PC-3 (cell line): ENCODE data around the gene EPHB3. TPM values are rescaled to one million over a fixed set of nuclear protein-coding genes. Genes with fewer than 3 reads are reported as not detected.

Experiments used
- ATAC-seq: fragments of 200-7000 bp; cut with Tn5 transposase; 2 replicates; pipeline ENCODE4 v1.9.1; 2020; ENCODE audit warnings: mild to moderate bottlenecking, moderate library complexity
- BruUV-seq: library from RNA; stranded (reverse); fragments of 400-500 nt; replicated peaks from 2 replicates; lab custom pipeline; 2021; lab: Mats Ljungman, UMichigan
- CTCF ChIA-PET: fragments of 300-600 bp; sonication (Branson Sonifier 250); formaldehyde crosslinking; loops from one replicate; lab custom pipeline; 2022; ENCODE audit warnings: antibody characterized with exemption; lab: Charles Lee
- POLR2A ChIA-PET: fragments of 300-600 bp; sonication (Branson Sonifier 250); formaldehyde crosslinking; loops from one replicate; lab custom pipeline; 2022; ENCODE audit warnings: antibody characterized with exemption; ENCODE audit not compliant: unreplicated experiment; lab: Charles Lee
- DNase-seq: peaks from one replicate; pipeline ENCODE4 v3.0.0-alpha.2; 2015
- H2AFZ ChIP-seq: fragments of 300-600 bp; sonication (generic); 2 replicates; pipeline ENCODE4 v1.6.0; 2016; ENCODE audit warnings: antibody characterized with exemption, low read length
- H3F3A ChIP-seq: fragments of 300-600 bp; sonication (generic); one replicate; pipeline ENCODE4 v1.6.0; 2017; ENCODE audit warnings: antibody characterized with exemption, low read length, control low read depth, mild to moderate bottlenecking; ENCODE audit not compliant: unreplicated experiment
- H3K27ac ChIP-seq: fragments of 300-600 bp; sonication (generic); 2 replicates; pipeline ENCODE4 v1.5.1; 2016; ENCODE audit warnings: mild to moderate bottlenecking, low read length
- H3K27me3 ChIP-seq: fragments of 300-600 bp; sonication (generic); 2 replicates; pipeline ENCODE4 v1.6.1; 2016; ENCODE audit warnings: low read length, mixed read lengths
- H3K36me3 ChIP-seq: fragments of 300-600 bp; sonication (generic); 2 replicates; pipeline ENCODE4 v1.6.1; 2016; ENCODE audit warnings: low read depth, mixed run types, low read length, mixed read lengths
- H3K4me1 ChIP-seq: fragments of 300-600 bp; sonication (generic); 2 replicates; pipeline ENCODE4 v1.5.1; 2016; ENCODE audit warnings: low read length; ENCODE audit not compliant: insufficient read depth
- H3K4me2 ChIP-seq: fragments of 300-600 bp; sonication (generic); 2 replicates; pipeline ENCODE4 v1.6.0; 2016; ENCODE audit warnings: low read length
- H3K4me3 ChIP-seq: fragments of 300-600 bp; sonication (generic); 2 replicates; pipeline ENCODE4 v1.5.1; 2016; ENCODE audit warnings: mild to moderate bottlenecking, low read length, mixed read lengths
- H3K79me2 ChIP-seq: fragments of 300-600 bp; sonication (generic); 2 replicates; pipeline ENCODE4 v1.6.1; 2017; ENCODE audit warnings: low read length, mixed read lengths
- H3K9ac ChIP-seq: fragments of 300-600 bp; sonication (generic); 2 replicates; pipeline ENCODE4 v1.6.0; 2016; ENCODE audit warnings: mild to moderate bottlenecking, low read length
- H3K9me2 ChIP-seq: fragments of 300-600 bp; sonication (generic); replicated peaks from 2 replicates; pipeline ENCODE4 v1.6.1; 2016; ENCODE audit warnings: mixed run types, low read length, mixed read lengths
- H3K9me3 ChIP-seq: fragments of 300-600 bp; sonication (generic); 2 replicates; pipeline ENCODE4 v1.6.1; 2016; ENCODE audit warnings: low read length, mixed read lengths
- H4K20me1 ChIP-seq: fragments of 300-600 bp; sonication (generic); 2 replicates; pipeline ENCODE4 v1.6.1; 2016; ENCODE audit warnings: low read length, mixed read lengths
- EZH2 ChIP-seq: fragments of 300-600 bp; sonication (generic); IDR thresholded peaks from one replicate; pipeline ENCODE4 v1.6.1; 2017; ENCODE audit warnings: antibody characterized with exemption, mild to moderate bottlenecking, low read length; ENCODE audit not compliant: unreplicated experiment
- EZH2phosphoT487 ChIP-seq: fragments of 300-600 bp; sonication (generic); IDR thresholded peaks from 2 replicates; pipeline ENCODE4 v1.6.1; 2018; ENCODE audit warnings: mild to moderate bottlenecking, antibody characterized with exemption, low read length, borderline replicate concordance
- intact Hi-C: fragments of 100-400 bp; cut with micrococcal nuclease; formaldehyde crosslinking; loops from 2 replicates; pipeline ENCODE4 v1.9.0; 2023
- total RNA-seq: library from RNA; depleted of rRNA; stranded (reverse); fragments of >200 nt; gene quantifications from 2 replicates; pipeline ENCODE4 v1.2.3, GENCODE V29; 2014
- TF ChIP-seq, protein P1 (sequence below): fragments of 300-600 bp; sonication (generic); conservative IDR thresholded peaks from 2 replicates; pipeline ENCODE4 v1.5.1; 2017; ENCODE audit warnings: antibody characterized with exemption, low read depth, mild to moderate bottlenecking, low read length

EPHB3 gene
- total RNA-seq, 1 experiment from 2014 or later, result 18.2 TPM

DNA sequence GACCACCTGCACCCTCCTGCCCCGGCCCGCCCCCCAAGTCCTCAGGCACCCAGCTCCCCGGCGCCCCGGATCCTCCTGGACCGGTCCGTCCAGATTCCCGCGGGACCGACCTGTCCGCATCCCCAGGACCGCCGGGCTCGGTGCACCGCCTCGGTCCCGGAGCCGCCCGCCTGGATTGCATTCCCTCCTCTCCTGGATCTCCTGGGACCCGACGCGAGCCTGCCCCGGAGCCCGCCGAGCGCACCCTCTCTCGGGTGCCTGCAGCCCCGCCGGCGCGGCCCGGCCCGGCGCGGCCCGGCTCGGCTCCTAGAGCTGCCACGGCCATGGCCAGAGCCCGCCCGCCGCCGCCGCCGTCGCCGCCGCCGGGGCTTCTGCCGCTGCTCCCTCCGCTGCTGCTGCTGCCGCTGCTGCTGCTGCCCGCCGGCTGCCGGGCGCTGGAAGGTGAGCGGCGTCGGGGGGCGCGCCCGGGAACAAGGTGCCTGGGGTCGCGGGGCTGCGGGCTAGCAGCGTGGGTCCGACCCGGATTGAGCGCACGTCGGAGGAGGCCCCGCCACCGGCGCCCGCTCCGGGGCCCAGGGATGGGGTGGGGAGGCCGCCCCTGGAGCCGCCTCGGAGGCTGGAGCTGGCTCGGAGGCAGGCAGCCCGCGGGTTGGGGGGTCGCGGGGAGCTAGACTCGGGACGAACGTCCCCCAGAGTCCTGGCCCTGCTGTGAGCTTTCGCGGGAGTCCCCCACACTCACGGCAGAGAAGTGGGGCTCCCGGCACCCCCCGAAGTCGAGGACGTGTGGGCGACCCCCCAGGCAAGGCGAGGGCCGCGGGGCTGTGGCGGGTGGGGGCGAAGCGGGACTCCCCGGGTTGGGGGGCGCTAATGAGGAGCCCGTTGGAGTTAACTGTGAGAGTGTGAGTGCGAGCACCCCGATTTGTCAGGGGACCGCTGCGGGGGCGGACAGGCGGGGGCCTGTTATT lies 610 bp downstream of the EPHB3 start:
- H3K9me3 ChIP-seq, result no peaks in the 10 kb centered on the region
- no peak overlapping the region for H3K27ac ChIP-seq
- H3K36me3 ChIP-seq, result no peaks in the 10 kb centered on the region
- peak overlapping the region; percentile 81 for H3K4me3 ChIP-seq
- no TSS peak for BruUV-seq
- H3K4me2 ChIP-seq, result peak overlapping the region; percentile 88
- ATAC-seq, result no peak; the same call in 1 of the 2 replicates
- peak; percentile 21 for DNase-seq
- CTCF ChIA-PET, result interaction anchor here (0.6 to 1.7 kb wide), 14 partner anchors 17 to 354 kb away, joined by 3 to 29 read pairs (median 6); no protein-coding TSS in a partner anchor
- peaks cover 45% of the 10 kb centered on the region for H3K79me2 ChIP-seq
- TF ChIP-seq EZH2phosphoT487, result no peak
- no peak for TF ChIP-seq EZH2
- TF ChIP-seq, protein P1, sequence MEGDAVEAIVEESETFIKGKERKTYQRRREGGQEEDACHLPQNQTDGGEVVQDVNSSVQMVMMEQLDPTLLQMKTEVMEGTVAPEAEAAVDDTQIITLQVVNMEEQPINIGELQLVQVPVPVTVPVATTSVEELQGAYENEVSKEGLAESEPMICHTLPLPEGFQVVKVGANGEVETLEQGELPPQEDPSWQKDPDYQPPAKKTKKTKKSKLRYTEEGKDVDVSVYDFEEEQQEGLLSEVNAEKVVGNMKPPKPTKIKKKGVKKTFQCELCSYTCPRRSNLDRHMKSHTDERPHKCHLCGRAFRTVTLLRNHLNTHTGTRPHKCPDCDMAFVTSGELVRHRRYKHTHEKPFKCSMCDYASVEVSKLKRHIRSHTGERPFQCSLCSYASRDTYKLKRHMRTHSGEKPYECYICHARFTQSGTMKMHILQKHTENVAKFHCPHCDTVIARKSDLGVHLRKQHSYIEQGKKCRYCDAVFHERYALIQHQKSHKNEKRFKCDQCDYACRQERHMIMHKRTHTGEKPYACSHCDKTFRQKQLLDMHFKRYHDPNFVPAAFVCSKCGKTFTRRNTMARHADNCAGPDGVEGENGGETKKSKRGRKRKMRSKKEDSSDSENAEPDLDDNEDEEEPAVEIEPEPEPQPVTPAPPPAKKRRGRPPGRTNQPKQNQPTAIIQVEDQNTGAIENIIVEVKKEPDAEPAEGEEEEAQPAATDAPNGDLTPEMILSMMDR, result no peak
- POLR2A ChIA-PET, result interaction anchor here (0.6 to 1.0 kb wide), 2 partner anchors 71 to 178 kb away, joined by 5 to 9 read pairs; no protein-coding TSS in a partner anchor
- peak overlapping the region; percentile 69 for H3K9ac ChIP-seq
- no peaks in the 10 kb centered on the region for H3K27me3 ChIP-seq
- H3K4me1 ChIP-seq, result peaks cover 71% of the 10 kb centered on the region
- intact Hi-C loops, result loop anchor here (1.0 kb wide), 4 partner anchors 151 to 241 kb away; no protein-coding TSS in a partner anchor
- no peaks in the 10 kb centered on the region for H3K9me2 ChIP-seq
- H2AFZ ChIP-seq, result no peak overlapping the region
- H3F3A ChIP-seq, result no peaks in the 10 kb centered on the region
- peaks cover 19% of the 10 kb centered on the region; the same call in 1 of the 2 replicates for H4K20me1 ChIP-seq

DNA sequence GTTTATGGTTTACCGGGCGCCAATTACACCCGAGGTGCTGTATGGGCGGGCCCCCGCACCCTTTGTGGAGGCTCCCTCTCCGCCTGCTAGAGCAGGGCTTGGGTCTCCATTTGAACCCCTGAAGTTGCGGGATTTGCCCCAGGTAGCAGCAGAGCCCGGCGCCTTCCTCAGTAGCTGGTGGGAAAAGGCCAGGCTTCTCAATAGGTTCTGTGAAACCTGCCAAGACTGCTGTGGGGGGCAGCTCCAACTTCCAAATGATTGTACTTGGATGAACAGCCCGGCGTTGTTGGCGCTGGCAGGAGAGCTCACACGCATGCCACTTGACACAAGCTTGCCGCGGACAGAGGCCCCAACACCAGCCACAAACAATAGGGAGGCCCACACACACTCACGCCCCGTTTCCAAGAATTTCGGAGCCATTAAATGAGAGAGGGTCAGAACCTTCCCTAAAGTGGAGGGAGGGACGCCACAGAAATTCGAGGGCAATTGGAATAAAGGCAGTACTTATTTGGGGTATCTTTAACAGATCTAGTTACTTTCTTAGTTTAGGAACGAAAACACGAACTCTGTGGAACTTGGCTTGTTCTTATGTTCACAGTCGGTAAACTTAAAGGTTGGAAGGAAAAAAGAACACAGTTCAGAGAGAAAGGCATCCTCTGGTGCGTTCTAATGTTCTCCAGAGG lies 1.4 kb downstream of the EPHB3 start:
- no peaks in the 10 kb centered on the region for H3K9me2 ChIP-seq
- TF ChIP-seq EZH2phosphoT487 (no peak), EZH2 (no peak)
- TF ChIP-seq, protein P1, result no peak
- H3K4me1 ChIP-seq, result peaks cover 79% of the 10 kb centered on the region
- H3K27ac ChIP-seq, result no peak overlapping the region
- peak overlapping the region; percentile 32; the same call in 1 of the 2 replicates for H2AFZ ChIP-seq
- no peaks in the 10 kb centered on the region for H3K9me3 ChIP-seq
- no peaks in the 10 kb centered on the region for H3K27me3 ChIP-seq
- ChIA-PET CTCF (no interaction called here), POLR2A (no interaction called here)
- no peaks in the 10 kb centered on the region for H3K36me3 ChIP-seq
- peak overlapping the region; percentile 81 for H3K4me3 ChIP-seq
- H3F3A ChIP-seq, result no peaks in the 10 kb centered on the region
- DNase-seq, result peak; percentile 37
- ATAC-seq, result no peak
- intact Hi-C loops, result no loop called here
- peak overlapping the region; percentile 69 for H3K9ac ChIP-seq
- peak overlapping the region; percentile 88 for H3K4me2 ChIP-seq
- peaks cover 53% of the 10 kb centered on the region for H3K79me2 ChIP-seq
- no TSS peak for BruUV-seq
- H4K20me1 ChIP-seq, result peaks cover 19% of the 10 kb centered on the region; the same call in 1 of the 2 replicates
